ENCODE measurements around the gene FAM13C.
"Not testable (repeated sequence)": the region's sequence is repeated elsewhere in the genome, so short reads cannot be mapped to it uniquely, and the experiment has no call there.

FAM13C gene

DNA sequence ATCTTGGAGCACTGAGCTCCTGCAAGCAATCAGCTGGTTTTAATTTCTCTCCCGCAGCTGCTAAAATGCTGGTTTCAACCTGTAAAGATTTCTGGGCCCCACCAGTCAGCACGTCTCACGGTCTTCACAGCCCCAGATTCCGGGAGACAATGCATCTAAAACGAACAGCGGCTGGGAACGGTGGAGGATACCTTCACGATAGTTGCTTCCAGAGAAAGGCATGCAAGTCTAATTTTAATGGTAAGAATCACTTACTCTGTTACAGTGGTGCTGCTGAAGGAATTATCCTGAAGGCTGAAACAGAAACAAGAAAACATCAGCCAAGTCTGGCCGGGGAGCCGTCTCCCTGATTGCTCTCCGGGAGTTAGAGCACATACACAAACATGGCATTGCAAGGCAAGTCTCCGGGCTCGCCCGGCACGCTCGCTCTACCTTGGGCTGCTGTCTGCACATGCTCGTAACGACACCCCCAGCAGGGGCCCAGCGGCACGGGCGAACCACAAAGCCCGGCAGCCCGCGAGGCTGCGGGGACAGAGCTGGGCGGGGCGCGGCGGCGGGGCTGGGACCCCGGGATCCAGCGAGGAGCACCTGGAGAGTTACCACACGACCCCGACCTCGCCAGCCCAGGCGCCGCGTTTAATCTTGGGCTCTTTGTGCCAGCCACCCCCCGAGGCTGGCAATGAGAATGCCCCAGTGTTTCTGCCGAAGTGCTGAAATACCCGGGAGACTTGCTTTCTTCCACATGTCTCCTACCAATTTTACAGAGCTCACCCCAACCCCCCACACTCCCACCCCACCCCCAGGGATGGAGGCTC, at the start of gene FAM13C:
FAM13C (minus strand) TSS at position 406 of the 815 bp plus-strand sequence; CDS start at position 317, 89 bp downstream.
- peak; percentile 61 for DNase-seq (ENCODE audit: low read depth)
- TF ChIP-seq, protein P1, sequence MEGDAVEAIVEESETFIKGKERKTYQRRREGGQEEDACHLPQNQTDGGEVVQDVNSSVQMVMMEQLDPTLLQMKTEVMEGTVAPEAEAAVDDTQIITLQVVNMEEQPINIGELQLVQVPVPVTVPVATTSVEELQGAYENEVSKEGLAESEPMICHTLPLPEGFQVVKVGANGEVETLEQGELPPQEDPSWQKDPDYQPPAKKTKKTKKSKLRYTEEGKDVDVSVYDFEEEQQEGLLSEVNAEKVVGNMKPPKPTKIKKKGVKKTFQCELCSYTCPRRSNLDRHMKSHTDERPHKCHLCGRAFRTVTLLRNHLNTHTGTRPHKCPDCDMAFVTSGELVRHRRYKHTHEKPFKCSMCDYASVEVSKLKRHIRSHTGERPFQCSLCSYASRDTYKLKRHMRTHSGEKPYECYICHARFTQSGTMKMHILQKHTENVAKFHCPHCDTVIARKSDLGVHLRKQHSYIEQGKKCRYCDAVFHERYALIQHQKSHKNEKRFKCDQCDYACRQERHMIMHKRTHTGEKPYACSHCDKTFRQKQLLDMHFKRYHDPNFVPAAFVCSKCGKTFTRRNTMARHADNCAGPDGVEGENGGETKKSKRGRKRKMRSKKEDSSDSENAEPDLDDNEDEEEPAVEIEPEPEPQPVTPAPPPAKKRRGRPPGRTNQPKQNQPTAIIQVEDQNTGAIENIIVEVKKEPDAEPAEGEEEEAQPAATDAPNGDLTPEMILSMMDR (conservative IDR thresholded peaks at IDR 0.05; ENCODE audit: low read depth, low read length), result no peak
- peak within 1 kb of the TSS; percentile 58 for H3K4me3 ChIP-seq (ENCODE audit: low read depth, low read length)

DNA sequence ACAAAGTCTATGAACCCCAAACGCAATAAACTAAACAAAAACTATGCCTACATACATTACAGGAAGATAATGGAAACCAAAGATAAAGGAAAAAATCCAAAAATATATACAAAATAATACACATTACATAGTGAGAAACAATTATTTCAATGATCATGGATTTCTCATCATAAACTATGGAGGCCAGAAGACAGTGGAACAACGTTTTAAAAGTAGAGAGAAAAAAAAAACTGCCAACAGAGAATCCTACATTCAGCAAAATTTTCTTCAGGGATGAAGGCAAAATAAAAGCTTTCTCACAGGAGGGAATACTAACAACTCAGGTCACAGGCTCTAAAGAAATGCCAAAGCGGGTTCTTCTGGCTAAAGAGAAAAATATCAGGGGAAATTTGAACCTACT, 42.9 kb upstream of the FAM13C start:
- TF ChIP-seq, protein P1 (conservative IDR thresholded peaks at IDR 0.05; ENCODE audit: low read depth, low read length), result no peak
- H3K4me3 ChIP-seq (ENCODE audit: low read depth, low read length), result no peak overlapping the region
- no peak for DNase-seq (ENCODE audit: low read depth)

DNA sequence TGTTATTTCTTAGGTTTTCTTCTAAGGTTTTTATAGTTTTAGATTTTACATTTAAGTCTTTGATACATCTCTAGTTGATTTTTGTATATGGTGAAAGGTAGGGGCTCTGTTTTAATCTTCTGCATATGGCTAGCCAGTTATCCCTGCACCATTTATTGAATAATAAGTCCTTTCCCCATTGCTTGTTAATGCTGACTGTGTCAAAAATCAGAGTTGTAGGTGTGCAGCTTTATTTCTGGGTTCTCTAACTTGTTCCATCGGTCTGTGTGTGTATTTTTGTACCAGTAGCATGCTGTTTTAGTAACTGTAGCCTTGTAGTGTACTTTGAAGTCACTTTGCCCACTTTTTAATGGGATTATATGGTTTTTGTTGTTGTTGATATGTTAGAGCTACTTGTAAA, 37.9 kb upstream of the FAM13C start:
- H3K4me3 ChIP-seq (ENCODE audit: low read depth, low read length), result no peak overlapping the region
- no peak for DNase-seq (ENCODE audit: low read depth)
- TF ChIP-seq, protein P1 (conservative IDR thresholded peaks at IDR 0.05; ENCODE audit: low read depth, low read length), result no peak

DNA sequence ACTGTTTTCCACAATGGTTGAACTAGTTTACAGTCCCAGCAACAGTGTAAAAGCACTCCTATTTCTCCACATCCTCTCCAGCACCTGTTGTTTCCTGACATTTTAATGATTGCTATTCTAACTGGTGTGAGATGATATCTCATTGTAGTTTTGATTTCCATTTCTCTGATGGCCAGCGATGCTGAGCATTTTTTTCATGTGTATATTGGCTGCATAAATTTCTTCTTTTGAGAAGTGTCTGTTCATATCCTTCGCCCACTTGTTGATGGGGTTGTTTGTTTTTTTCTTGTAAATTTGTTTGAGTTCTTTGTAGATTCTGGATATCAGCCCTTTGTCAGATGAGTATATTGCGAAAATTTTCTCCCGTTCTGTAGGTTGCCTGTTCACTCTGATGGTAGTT, 37.0 kb upstream of the FAM13C start:
- not testable (repeated sequence) for H3K4me3 ChIP-seq (ENCODE audit: low read depth, low read length); DNase-seq (ENCODE audit: low read depth)

DNA sequence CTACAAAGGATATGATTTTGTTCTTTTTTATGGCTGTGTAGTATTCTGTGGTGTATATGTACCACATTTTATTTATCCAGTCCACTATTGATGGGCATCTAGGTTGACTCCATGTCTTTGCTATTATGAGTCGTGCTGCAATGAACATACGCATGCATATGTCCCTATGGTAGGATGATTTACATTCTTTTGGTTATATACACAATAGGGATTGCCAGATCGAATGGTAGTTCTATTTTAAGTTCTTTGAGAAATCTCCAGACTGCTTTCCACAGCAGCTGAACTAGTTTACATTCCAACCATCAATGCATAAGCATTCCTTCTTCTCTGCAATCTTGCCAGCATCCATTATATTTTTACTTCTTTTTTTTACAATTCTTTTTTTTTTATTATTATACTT, 35.6 kb upstream of the FAM13C start:
- DNase-seq (ENCODE audit: low read depth), result no peak
- H3K4me3 ChIP-seq (ENCODE audit: low read depth, low read length), result no peak overlapping the region
- TF ChIP-seq, protein P1 (conservative IDR thresholded peaks at IDR 0.05; ENCODE audit: low read depth, low read length), result no peak

DNA sequence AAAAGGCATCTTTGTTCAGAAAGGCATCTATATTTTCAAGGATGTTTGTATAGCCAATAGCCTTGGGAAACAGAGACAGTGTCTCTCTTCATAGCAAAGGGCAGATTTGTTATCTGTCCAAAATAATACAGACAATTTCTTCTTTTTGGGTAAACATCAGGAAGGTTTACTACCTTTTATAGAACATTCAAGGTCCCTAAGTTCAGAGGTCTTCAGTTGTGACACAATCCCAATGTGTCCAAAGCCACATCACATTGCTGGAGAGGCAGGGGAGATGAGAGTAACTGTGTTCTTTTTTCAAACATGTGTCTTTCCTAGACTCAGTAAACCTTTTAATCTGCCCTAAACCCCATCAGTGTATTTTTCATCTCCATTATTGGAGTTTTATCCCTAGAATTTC, 33.6 kb upstream of the FAM13C start:
- TF ChIP-seq, protein P1 (conservative IDR thresholded peaks at IDR 0.05; ENCODE audit: low read depth, low read length), result no peak
- H3K4me3 ChIP-seq (ENCODE audit: low read depth, low read length), result no peak overlapping the region
- no peak for DNase-seq (ENCODE audit: low read depth)

DNA sequence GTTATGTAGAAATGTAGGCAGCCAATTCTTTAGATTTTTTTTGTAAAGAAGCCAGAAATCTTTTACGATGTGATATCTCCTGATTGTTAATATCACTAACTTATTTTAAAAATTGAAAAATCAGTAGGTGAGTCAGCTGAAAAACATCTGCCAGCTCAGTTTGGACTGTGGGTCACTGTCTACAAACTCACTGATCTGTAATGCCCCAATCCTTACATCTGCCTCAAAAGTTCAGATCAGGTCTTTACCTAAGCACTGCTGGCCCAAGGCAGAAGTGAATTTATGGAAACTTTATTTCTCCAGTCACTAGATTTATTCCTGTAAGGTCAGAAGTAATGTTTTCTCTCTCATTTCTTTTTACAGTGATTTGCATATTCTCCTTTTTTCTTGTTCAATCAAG, 31.0 kb upstream of the FAM13C start:
- TF ChIP-seq, protein P1 (conservative IDR thresholded peaks at IDR 0.05; ENCODE audit: low read depth, low read length), result no peak
- no peak for DNase-seq (ENCODE audit: low read depth)
- H3K4me3 ChIP-seq (ENCODE audit: low read depth, low read length), result no peak overlapping the region

All from choroid plexus epithelial cell (primary cell).